ENCODE measurements around the gene SMG6.
A peak's percentile ranks its signal among the peaks of the same experiment; 100 is the strongest.
"Not testable (repeated sequence)": the region's sequence is repeated elsewhere in the genome, so short reads cannot be mapped to it uniquely, and the experiment has no call there.

The SMG6 gene

DNA sequence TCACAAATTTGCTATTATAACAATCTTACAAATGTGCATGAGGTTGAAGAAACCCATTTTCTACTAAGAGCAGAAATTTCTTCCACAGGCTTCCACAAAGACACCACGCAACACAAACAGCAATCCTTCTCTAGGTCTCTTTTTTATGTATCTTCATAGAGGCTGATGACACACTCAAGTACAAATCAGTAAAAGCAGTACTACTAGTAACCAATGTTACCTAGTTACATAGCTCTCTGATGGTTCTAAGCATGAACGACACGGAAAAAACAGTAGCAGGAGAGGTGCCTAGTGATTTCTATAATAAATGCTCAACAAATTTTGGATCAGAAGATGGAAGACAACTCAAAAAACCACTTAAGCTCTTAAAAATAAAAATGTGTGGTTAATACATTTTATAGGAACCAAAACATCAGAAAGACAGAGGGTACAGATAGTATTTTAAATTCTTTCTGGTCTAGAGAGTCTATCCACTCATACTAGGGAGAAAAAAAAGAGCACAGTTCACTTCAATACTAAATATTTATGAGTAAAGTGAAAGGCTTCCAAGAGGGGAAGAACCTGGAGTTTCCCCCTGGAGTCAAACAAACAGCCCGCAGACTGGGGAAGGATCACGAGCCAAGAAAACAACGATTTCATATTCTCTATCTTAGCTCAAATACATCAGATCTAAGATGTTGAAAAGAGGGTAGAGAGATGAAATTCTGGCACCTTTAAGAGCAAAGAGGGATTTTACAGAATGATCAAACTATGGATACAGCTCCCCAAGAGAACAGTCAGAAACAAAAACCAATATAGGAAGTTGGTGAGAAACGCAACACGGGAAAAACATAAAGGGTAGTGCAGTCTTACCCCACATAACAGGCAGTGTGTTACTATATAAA, 40.2 kb downstream of the SMG6 start:
- DNase-seq (ENCODE audit: low read depth in 2 of 2), result no peak

DNA sequence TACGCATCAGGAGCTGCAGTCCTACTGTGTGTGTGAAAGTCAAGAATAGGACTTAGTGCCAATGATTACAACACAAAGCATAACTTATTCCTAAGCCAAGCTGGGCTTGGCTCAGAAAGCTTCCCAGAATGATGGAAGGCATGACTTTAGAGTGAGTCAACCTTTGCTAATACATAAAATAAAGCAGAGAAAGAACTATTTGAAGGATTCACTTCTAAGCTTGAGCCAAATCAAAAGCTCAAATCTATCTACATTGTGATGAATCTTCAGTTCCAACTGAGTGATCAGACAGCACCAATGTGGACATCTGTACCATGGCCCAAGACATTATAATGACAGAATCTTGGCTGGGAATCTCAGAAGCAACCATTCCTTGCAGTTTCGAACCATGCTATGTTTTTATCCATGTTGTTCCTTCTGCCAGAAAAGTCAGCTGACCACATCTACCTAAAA, 41.4 kb downstream of the SMG6 start:
- no peak for DNase-seq (ENCODE audit: low read depth in 2 of 2)

DNA sequence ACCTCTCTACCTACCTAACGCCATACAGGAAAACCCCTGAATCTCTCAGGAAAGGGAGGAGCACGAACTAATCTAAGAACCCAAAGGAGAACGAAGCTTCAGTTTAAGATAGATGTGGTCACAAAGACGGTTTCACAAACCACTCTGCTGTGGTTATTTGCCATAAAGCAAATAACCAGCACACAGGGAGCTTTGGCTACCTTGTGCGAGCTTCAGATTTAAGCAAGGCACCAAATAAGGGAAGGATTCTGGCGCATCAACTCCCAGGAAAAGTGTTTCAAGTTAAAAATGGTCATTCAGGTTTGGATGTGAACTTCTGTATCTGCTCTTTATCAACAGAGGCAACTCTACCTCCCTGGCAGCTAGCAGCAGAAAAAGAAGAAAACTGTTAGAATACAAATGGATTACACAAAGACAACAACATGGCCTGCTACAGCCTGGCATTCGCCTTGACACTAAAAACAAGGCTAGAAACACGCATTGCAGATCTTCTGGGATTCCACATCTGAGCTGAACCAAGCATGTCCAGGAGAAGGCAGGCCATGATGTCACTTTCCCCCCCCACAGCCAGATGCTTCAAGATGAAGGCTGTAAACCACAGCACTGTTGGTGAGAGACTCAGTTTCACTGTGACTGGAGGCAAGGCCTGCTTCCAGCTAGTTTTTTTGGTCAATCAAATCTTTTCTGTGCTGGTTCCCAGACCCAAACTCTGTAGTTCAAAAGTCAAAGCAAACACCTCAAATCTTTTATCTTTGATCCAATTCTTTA, 43.6 kb downstream of the SMG6 start:
- peak in 1 of 2 donors; percentile 17 for DNase-seq (ENCODE audit: low read depth in 2 of 2)

DNA sequence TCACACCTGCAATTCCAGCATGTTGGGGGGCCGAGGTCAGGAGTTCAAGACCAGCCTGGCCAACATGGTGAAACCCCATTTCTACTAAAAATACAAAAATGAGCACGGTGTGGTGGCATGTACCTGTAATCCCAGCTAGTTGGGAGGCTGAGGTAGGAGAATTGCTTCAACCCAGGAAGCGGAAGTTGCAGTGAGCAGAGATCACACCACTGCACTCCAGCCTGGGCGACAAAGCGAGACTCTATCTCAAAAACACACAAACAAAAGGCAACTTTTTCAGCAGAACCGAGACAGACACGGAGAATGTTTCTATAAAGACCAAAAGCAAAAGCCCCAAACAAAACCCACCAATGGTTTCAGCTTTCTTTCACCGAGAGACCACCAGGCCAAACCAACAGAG, 44.8 kb downstream of the SMG6 start:
- DNase-seq (ENCODE audit: low read depth in 2 of 2), result not testable (repeated sequence)

DNA sequence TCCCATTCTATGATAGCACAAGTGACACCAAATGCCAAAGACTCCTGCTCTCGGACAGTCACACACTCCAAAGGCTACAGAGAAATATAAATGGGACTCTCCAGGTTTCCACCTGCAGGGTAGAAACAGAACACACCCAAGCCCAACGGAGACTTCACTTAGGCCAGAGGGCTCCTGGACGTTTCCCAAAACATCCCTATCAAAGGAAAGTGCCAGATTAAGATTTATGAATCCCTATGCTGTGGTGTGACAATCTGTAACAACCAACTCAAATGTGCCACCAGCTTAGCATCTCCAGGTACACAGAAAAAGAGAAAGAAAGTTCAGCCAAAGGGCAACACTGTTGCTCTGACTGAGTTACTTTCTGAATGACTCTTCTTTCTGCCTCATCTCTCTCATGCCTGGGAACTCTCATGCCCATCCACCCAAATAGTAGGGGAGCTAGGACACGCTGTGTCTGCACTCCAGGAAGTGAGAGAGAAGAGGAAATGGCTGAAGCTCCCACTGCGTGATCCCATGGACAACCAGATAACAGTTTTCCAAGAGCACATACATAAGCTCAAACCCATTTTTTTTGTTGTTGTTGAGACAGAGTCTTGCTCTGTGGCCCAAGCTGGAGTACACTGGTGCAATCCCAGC, 49.7 kb downstream of the SMG6 start:
- DNase-seq (ENCODE audit: low read depth in 2 of 2), result no peak

DNA sequence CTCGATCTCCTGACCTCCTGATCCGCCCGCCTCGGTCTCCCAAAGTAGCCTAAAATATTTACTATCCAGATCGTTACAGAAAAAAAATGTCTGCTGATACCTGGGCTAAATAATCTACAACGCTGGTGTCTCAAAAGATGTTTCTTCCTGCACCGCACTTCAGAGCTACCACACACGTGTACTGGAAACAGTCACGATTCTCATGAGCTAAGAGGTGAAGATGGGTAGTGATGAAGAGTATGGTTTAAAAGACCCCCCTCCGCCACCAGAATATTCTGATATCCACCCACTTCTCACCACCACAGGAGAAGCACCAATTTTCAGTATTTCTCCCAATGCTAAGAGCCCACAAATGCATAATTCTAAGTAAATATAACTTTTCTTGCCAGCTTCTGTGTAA, 50.2 kb downstream of the SMG6 start:
- no peak for DNase-seq (ENCODE audit: low read depth in 2 of 2)

DNA sequence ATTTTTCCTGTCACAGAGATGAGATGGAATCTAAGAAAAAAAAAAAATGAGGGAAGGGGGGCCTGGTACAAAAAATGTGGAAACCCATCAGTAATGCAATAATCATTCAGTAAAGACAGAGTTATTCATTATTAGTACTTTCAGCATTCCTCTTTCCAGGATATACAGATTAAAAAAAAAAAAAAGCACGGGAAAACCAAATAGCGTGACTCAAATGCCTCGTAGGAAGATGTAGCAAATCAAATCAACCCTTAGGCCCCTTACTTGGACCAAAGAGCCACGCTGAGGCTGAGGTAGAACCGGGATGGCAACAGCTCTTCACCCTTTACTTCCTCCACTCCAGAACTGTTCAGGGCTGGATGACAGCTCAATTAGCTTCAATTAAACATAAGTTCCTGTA, 52.5 kb downstream of the SMG6 start:
- no peak for DNase-seq (ENCODE audit: low read depth in 2 of 2)

DNA sequence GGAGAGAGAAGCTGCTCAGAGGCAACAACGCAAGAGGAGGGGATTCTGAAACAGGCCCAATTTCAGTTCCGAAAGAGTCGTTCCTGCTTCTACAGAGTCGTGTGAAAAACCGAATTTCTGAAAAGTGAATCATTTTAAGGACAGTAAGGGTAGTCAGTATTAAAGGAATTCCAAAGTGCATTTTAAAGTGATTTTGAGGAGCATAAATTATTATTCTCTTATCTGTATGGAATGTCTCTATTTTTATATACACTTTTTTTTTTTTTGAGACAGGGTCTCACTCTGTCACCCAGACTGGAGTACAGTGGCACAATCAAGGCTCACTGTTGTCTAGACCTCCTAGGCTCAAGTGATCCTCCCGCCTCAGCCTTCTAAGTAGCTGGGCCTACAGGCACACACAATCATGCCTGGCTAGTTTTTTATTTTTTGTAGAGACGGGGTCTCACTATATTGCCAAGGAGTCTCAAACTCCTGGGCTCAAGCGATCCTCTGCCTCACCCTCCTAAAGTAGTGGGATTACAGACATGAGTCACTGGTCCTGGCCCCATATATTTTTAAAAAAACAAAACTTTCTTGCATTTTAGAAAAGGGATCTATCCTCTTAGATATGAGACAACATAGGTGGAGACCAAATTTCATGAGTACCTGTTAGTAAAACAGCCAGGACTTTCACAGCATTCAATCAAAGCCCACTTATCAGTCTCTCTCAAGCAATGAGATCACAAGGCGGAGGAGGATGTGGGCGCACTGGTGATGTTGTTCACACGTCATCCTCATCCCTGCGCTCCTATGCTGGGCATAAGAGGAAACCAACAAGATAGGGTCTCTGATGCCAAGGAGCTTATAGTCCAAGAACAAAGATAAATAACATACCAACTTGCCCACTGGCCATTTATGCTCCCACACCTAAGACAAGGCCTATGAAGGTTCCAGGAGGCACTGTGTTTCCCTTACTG, 53.2 kb downstream of the SMG6 start:
- DNase-seq (ENCODE audit: low read depth in 2 of 2), result no peak

DNA sequence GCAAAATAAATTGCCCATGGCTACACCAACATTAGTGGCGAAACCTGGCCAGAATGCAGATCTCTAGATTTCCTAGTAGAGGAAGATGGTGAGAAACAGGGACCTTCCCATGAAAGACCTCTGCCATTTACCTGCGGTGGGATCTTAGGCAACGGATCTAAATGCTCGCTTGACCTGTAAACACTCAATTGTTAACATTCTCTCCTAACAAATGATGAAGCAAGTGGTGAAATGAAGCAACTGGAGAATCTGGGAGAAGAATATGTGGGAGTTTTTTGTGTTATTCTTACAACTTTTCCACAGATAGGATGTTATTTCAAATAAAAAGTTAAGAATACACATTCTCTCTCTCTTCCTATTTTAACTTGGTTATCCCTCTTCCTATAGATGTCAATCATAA, 56.6 kb downstream of the SMG6 start:
- DNase-seq (ENCODE audit: low read depth in 2 of 2), result no peak

DNA sequence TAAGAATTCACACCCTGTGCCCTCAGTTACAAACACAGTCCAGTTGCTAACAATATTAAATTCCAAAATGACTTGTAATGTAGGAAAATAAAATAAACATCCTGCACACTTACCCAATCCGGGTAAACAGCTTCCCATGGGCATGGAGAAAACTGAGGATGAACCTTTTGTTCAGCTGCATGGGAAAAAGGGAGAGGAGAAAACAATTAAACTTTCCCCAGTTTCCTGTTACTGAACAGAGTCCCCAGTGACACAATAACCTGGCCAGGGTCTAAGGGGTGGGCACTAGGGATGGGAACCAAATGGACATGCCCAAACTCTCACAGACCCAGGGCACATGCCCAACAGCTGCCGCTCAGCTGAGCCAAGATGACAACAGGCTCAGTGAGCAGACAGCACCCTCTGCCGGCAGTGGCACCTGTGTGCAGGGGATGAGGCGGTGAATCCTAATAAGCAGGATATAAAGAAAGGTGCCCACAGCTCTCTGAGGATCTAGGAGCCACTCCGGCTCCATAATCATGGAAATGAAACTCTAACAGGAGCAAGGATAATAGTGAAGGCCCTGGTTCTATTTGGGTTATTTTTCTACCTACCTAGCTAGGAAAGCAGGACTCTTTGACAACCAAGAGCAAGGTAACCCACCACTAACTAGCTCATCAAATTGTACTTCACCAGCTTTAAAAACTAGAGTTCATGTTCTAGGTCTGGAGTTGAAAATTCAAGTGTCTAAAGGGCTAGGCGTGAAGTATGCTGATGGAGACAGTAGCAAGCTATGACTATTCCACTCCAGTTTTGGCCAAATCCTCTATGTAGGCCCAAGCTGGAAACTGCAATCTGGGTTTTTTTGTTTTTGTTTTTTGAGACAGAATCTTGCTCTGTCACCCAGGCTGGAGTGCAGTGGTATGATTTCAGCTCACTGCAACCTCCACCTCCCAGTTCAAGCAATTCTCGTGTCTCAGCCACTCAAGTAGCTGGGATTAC, 58.8 kb downstream of the SMG6 start:
- DNase-seq (ENCODE audit: low read depth in 2 of 2), result peak; percentile 70 to 73

DNA sequence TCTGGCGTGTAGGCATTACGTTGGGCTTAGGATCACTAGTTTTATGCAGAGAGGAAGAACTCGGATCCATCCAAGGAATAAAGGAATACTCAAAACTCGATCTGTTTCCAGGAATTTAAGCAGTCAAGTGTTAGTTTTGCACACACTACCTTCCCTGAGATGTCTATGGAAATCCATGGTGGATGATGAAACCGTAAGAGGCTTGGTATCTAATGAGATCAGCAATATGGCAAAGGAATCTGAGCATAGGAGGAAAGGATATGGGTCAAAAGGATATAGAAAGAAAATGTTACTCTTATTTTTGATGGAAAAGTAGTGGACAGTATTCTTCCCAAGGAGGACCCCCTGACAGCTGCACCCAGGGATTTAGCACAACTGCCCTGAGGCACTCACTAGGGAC, 59.6 kb downstream of the SMG6 start:
- no peak for DNase-seq (ENCODE audit: low read depth in 2 of 2)

DNA sequence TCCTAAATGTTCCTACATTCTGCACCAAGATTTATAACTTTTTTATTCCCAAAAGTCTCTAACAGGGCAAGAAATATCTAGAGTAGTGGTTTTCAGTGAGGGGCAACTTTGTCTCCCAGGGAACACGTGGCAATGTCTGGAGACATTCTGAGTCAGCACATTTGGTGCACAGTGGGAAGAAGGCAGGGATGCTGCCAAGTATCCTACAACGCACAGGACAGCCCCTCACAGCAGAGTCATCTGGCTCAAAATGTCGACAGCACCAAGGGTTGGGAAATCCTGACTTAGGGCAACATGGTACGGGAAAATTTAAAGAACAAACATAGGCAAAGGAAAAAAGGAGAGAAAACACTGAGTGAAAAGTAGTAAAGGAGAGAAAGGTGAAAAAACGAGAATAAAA, 61.8 kb downstream of the SMG6 start:
- no peak for DNase-seq (ENCODE audit: low read depth in 2 of 2)

DNA sequence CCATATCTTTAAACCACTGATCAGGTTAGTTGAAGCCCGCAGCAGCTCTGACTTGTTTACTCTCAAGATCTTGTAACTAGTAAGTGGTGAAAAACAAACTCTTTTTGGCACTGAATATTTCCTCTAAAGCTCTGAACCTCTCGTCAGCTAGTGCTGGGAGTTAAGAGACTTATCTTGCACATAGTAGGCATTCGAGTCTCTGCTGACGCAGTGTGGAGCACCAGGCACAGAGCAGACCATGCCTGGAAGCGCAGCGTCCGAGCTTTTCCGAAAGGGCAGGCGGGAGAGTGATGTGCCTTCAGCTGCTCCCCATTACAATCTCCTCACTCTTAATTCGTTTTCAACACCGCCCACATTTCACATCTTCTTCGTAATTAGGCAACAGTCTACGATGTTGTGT, 63.0 kb downstream of the SMG6 start:
- no peak for DNase-seq (ENCODE audit: low read depth in 2 of 2)

DNA sequence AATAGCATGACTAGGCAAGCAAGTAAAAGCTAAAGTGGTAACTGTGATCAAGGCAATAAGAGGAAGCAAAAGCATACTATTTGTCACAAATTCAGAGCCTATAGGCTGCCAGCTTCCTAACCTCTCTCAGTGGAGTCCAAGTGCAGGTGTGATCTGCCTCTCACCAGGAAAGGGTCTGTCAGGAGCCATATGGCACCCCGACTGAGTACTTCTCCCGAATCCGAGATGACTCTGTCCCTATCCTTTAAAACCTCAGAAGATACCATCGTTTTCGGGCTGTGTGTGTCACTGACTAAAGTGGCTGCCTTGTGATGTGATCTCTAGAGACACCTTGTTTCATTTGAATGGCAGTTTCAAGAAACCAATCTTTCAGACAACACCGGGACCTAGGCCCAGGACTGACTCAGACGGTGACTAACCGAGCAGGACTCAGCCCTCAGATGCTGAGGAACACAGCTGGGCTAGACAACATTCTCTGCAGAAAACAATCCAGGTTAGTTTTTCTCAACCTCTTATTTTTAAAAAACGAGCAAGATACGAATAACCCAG, 63.6 kb downstream of the SMG6 start:
- no peak for DNase-seq (ENCODE audit: low read depth in 2 of 2)

DNA sequence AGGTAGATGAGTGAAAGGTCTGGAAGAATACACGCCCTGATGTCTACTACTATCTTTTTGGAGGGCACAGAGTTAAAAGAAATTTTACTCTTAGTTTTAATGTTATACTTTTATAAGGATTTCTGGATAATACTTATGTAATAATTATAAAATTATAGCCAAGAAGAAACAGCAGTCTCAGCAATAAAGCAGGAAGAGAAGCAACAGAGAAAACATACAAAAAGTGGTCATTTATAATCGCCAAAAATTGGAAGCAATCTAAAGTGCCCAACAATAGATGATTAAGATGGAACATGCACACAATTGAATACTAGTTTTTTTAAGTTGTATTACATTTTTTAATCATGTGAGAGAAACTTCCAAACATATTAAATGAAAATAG, 64.4 kb downstream of the SMG6 start:
- no peak for DNase-seq (ENCODE audit: low read depth in 2 of 2)

DNA sequence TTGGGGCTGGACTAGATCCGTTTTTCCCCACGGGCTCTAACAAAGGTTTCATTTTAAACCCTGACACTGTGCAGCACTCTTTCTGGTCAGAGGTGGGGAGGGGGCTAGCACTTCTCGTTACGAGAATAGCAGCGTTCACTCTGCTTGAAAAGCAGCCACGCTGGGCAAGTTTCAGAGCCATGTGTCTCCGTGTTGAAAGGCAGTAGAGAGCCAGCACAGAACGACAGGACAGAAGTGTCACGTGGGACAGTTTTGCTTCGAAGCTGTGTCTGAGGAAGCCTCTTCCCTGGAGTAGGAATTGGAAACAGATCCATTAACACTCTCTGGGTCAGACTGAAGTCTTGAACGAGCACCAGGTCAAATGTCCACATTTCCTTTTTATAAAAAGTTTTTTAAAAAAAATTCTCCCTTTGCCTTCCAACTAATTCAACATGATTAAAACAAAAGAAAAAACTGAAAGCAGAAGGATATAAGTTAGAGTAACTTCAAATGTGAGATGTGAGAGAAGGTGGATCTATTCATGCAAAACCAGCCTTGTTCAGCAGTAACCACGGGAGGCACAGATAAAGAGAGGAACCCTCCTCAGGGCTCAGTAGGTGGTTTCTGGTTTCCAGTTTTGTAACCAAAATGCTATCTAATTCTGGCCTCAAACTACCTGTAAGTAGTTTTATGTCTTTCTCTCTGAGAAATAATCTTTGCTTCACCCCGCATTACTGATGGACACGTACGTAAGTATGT, 65.0 kb downstream of the SMG6 start:
- DNase-seq (ENCODE audit: low read depth in 2 of 2), result no peak

DNA sequence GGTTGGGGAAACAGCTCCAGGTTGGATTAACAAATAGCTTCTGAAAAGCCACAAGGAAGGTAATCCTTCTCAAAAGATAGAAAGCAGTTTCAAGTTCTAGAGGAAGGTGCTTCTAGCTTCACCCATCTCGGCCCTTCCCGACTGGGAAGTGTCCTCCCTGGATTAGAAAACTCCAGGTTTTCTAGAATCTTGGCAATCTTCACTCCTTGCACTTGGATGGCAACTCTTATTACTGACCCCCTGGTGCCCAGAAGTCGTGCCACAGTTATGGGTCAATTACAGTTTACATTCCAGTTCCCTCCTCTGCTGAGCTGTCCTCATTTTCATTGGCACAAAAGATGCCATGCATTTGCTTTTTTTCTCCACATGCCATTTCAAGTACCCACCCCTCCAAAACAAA, 65.6 kb downstream of the SMG6 start:
- DNase-seq (ENCODE audit: low read depth in 2 of 2), result no peak

DNA sequence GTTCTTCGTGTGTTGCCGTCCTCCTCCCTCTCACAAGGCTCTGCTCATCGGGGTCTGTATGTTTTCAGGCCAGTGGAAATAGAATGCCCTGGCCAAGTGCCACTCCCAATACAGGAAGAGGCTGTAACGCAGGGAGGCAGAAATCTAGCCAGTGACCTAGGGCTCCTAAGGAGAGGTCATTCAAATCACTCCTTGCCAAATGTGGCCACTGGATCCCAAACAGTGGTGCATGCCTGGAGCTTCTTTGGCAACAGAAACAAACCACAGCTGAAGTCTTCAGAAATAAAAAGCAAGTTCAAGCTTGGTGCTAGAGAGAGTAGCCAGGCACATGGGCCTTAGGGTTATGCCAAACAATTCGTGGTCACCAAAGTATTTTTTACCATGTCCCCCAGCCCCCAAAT, 66.1 kb downstream of the SMG6 start:
- DNase-seq (ENCODE audit: low read depth in 2 of 2), result no peak

DNA sequence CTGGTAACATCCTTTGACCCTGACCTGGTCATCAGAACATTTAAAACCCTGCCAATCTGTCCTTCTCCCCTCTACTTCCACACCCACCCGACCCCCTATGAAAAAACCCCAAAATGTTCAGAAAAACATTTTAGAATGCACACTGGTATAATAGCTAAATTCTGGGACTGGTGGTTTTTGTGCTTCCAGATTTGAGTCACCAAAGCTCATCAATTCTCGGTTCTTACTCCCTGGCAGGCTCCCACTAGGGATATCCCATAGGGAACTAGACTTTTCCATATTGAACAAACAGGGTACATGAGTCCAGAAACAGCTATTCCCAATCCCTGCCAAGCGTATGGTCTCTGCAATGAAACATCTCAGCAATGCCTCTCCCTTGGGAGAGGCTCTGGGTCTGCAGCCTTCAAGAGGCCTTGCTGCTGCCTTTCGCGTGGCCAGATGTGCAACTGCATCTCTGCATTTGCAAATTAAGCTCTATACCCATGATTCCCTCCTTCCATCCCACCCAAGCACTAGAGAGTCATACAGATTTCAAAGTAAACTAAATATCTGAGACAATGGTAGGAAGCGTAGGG, 67.7 kb downstream of the SMG6 start:
- DNase-seq (ENCODE audit: low read depth in 2 of 2), result no peak

Data from stimulated activated CD8-positive, alpha-beta memory T cell treated with anti-CD3 and anti-CD28 coated beads, Interleukin-7, amount 100 ng/mL, for 1 hour (primary cell).